Osteocyte (in vitro differentiated cells): ENCODE measurements around the gene PCSK6. TPM values are rescaled to one million over a fixed set of nuclear protein-coding genes. Genes with fewer than 3 reads are reported as not detected.

Experiments
- DNase-seq: peaks from one replicate; pipeline ENCODE4 v3.0.0; 2021; ENCODE audit warnings: mixed read lengths; ENCODE audit not compliant: unreplicated experiment; ENCODE audit errors: extremely low spot score
- H3K27ac Mint-ChIP-seq: one replicate; pipeline ENCODE4 v1.8.0; 2021; ENCODE audit warnings: mild to moderate bottlenecking, mixed read lengths; ENCODE audit not compliant: unreplicated experiment
- H3K27me3 Mint-ChIP-seq: one replicate; pipeline ENCODE4 v1.8.0; 2021; ENCODE audit warnings: mixed read lengths; ENCODE audit not compliant: unreplicated experiment
- H3K36me3 Mint-ChIP-seq: one replicate; pipeline ENCODE4 v1.8.0; 2021; ENCODE audit warnings: mixed read lengths; ENCODE audit not compliant: unreplicated experiment
- H3K4me1 Mint-ChIP-seq: one replicate; pipeline ENCODE4 v1.8.0; 2021; ENCODE audit warnings: mixed read lengths; ENCODE audit not compliant: unreplicated experiment
- H3K4me3 Mint-ChIP-seq: one replicate; pipeline ENCODE4 v1.8.0; 2021; ENCODE audit warnings: mild to moderate bottlenecking, moderate library complexity, mixed read lengths; ENCODE audit not compliant: unreplicated experiment
- H3K9me3 Mint-ChIP-seq: one replicate; pipeline ENCODE4 v1.8.0; 2021; ENCODE audit warnings: mixed read lengths; ENCODE audit not compliant: unreplicated experiment
- total RNA-seq: library from RNA; stranded (reverse); gene quantifications from 2 replicates; pipeline ENCODE4 v1.2.1, GENCODE V29; 2021
- TF ChIP-seq, protein P1 (sequence below): fragments of 200-600 bp; sonication (generic); IDR thresholded peaks from 2 replicates; pipeline ENCODE4 v1.5.0; 2021; ENCODE audit warnings: antibody characterized with exemption, mild to moderate bottlenecking, moderate library complexity

The PCSK6 gene
- total RNA-seq, 1 donor from 2014 or later = 0.43 TPM

DNA sequence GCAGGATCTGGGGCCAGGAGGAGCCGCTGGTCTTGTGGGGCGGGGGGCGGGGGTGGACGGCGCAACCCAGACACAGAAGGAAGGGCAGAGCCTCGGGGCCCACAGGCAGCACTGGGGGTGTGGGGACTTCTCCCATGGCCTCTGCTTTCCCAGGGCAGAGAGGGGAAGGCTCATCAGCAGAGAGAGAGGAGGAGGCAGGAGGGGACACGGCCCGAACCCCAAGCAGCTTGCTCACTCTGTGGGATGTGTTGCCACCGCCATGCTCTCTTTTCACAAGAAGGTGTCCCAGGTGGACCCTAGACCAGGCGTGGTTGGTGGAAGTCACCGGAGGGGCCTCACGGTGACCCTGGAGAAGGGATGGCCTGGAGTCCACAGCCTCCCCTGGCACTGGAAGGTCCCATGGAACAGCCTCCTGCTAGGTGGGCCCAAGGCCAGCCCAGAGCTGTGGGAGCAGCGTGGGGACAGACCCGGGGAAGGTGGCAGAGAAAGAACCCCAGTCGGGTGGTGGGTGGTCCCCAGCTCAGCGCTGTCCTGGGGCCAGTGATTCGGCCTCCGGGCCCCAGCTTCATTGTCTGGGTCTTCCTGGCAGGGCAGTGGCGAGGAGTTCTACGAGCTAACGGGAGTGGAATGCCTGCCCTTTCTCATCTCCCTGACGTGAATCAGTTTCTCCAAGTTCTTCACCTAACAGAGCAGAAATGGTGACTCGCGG, 46.8 kb upstream of the PCSK6 start:
- TF ChIP-seq, protein P1, sequence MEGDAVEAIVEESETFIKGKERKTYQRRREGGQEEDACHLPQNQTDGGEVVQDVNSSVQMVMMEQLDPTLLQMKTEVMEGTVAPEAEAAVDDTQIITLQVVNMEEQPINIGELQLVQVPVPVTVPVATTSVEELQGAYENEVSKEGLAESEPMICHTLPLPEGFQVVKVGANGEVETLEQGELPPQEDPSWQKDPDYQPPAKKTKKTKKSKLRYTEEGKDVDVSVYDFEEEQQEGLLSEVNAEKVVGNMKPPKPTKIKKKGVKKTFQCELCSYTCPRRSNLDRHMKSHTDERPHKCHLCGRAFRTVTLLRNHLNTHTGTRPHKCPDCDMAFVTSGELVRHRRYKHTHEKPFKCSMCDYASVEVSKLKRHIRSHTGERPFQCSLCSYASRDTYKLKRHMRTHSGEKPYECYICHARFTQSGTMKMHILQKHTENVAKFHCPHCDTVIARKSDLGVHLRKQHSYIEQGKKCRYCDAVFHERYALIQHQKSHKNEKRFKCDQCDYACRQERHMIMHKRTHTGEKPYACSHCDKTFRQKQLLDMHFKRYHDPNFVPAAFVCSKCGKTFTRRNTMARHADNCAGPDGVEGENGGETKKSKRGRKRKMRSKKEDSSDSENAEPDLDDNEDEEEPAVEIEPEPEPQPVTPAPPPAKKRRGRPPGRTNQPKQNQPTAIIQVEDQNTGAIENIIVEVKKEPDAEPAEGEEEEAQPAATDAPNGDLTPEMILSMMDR = no peak
- H3K4me1 Mint-ChIP-seq = peaks cover 8% of the 10 kb centered on the region
- H3K9me3 Mint-ChIP-seq = no peaks in the 10 kb centered on the region
- no peaks in the 10 kb centered on the region for H3K36me3 Mint-ChIP-seq
- peak; percentile 32 for DNase-seq
- H3K4me3 Mint-ChIP-seq = no peak overlapping the region
- peaks cover 6% of the 10 kb centered on the region for H3K27me3 Mint-ChIP-seq
- no peak overlapping the region for H3K27ac Mint-ChIP-seq

DNA sequence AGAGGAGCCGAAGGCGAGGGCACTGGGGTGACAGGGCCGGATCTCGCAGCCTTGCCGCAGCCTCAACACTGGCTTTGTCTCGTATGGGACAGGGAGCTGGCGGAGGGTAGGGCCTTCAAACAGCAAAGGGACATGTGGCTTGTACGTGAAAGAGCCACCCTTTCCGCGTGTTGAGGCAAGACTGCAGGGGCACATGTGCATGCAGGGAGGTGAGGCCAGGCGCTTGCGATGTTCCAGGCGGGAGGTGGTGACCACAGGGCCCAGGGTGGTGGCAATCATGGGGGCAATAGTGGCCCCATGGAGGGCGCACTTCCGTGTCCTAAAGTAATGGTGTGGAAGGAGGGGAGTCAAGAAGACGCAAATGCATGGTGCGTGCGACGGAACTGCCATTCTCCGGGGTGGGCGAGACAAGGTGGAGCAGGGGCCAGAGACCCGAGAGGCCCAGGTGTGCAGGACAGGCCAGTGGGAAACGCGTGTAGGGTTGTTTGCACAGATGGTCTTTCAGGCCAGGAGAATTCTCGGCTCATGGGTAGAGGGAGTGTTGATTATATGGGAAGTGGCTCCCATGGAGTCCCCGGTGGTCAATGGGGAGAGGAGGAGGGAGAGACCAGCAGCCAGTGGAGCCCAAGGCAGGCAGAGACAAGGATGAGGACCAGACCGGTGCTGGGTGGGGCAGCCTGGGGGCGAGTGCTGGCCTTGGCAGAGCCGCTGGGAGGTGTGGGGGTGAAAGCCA, 45.8 kb upstream of the PCSK6 start:
- Mint-ChIP-seq H3K4me3 (no peak overlapping the region), H3K27me3 (peaks cover 7% of the 10 kb centered on the region), H3K27ac (no peak overlapping the region), H3K4me1 (peaks cover 8% of the 10 kb centered on the region), H3K9me3 (no peaks in the 10 kb centered on the region), H3K36me3 (no peaks in the 10 kb centered on the region)
- peak; percentile 82 for DNase-seq
- TF ChIP-seq, protein P1 = no peak

DNA sequence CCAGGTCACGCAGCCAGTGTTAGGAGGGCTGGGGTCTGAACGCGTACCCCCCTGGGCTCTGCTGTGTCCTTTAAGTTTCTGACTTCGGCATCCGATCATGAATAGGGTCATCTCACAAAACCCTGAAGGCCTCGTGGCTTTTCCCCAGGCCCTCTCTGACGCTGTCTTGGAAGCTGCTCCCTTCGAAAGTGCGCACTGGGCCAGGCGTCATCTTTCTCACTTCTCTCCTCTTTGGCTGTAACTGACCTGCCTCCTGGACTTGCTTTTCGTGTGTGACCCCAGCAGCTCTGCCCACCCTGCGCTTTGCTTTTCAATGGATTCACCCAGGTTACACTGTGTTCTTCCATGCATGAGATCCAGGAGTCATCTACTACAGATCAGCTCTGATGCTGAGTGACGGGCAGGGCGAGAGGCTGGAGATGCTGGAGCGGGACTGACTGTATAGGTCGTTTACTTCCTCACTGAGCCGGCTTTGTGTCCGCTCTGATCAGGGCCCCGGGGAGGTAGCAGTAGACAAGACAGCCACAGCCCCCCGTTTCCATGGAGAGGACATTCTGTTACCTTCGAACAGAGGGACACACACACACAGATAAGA, 45.0 kb upstream of the PCSK6 start:
- DNase-seq = peak; percentile 59
- Mint-ChIP-seq H3K4me1 (peaks cover 8% of the 10 kb centered on the region), H3K27me3 (peaks cover 7% of the 10 kb centered on the region), H3K27ac (no peak overlapping the region), H3K9me3 (no peaks in the 10 kb centered on the region), H3K4me3 (no peak overlapping the region), H3K36me3 (no peaks in the 10 kb centered on the region)
- TF ChIP-seq, protein P1 = no peak

DNA sequence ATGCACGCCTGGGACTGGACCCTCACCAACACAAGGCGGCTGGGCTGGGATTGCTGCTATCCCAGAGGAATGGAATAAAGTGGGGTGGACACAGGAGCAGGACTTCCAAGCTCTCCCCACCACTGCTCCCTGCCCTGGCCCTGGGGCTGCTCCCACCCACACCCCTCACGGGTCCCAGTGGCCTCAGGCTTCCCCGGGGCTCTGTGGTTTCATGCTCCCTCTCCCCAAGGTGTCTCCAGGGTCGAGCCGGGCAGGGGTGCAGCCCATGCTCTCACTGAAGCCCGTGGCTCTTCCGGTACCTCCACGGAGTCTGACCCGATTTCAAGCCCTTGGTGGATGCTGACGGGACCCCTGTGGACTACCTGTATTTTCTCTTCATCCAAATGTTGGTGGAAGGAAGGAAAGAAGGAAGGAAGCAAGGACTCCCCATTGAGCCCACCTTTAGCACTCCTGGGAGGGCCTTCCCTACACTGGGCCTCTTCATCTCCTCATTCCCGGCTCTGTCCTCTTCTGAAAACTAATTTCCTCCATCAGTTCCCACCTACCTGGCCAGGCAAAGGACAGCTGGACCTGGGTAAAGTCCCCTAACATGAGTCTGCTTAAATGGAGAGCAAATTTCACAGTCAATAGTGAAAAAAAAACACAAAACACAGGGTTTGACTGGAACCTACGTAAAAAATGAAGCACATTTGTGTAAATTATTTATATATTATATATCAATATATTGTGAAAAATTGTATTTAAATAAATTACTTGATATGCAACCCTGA, 44.0 kb upstream of the PCSK6 start:
- H3K9me3 Mint-ChIP-seq = no peaks in the 10 kb centered on the region
- no peaks in the 10 kb centered on the region for H3K36me3 Mint-ChIP-seq
- peak; percentile 81 for DNase-seq
- H3K27ac Mint-ChIP-seq = no peak overlapping the region
- TF ChIP-seq, protein P1 = no peak
- no peak overlapping the region for H3K4me3 Mint-ChIP-seq
- H3K27me3 Mint-ChIP-seq = peaks cover 6% of the 10 kb centered on the region
- H3K4me1 Mint-ChIP-seq = peaks cover 8% of the 10 kb centered on the region
